H1 (cell line): ENCODE results near the gene DVL3. TPM values are rescaled to one million over a fixed set of nuclear protein-coding genes. Genes with fewer than 3 reads are reported as not detected.

Experiments
- BRCA1 ChIP-seq: IDR thresholded peaks from 2 replicates; pipeline ENCODE4 v1.6.1; 2012; ENCODE audit warnings: low read depth, low read length, improper control_type of control experiment
- CBX5 ChIP-seq: fragments of 300-800, 300-1000 bp; sonication (generic); IDR thresholded peaks from 2 replicates; pipeline ENCODE4 v1.7.1; 2016; ENCODE audit warnings: antibody characterized with exemption, low read length, low read depth
- CHD2 ChIP-seq: IDR thresholded peaks from 2 replicates; pipeline ENCODE4 v1.6.1; 2012; ENCODE audit warnings: low read length, improper control_type of control experiment
- CHD7 ChIP-seq: fragments of 300-600 bp; sonication (generic); IDR thresholded peaks from 2 replicates; pipeline ENCODE4 v1.7.1; 2012; ENCODE audit warnings: low read length, moderate library complexity, mild to moderate bottlenecking, inconsistent platforms; ENCODE audit not compliant: insufficient replicate concordance
- CTBP2 ChIP-seq: IDR thresholded peaks from 2 replicates; pipeline ENCODE4 v1.7.0; 2011; ENCODE audit warnings: borderline replicate concordance, mild to moderate bottlenecking, moderate library complexity, mixed read lengths, low read length; ENCODE audit not compliant: insufficient read depth, insufficient read length
- JUN ChIP-seq: IDR thresholded peaks from 2 replicates; pipeline ENCODE4 v1.6.1; 2011; ENCODE audit warnings: low read depth, mild to moderate bottlenecking, improper control_type of control experiment, low read length
- KDM4A ChIP-seq: IDR thresholded peaks from one replicate; pipeline ENCODE4 v1.7.1; 2012; ENCODE audit warnings: low read depth, mild to moderate bottlenecking, moderate library complexity, low read length, inconsistent platforms; ENCODE audit not compliant: severe bottlenecking
- RNF2 ChIP-seq: fragments of 200-900, 300-1000 bp; sonication (generic); IDR thresholded peaks from 2 replicates; pipeline ENCODE4 v1.7.1; 2016; ENCODE audit warnings: borderline replicate concordance, low read depth, mild to moderate bottlenecking, antibody characterized with exemption, low read length; ENCODE audit not compliant: poor library complexity, severe bottlenecking; ENCODE audit errors: missing control alignments
- SAP30 ChIP-seq: fragments of 300-600 bp; sonication (generic); IDR thresholded peaks from 2 replicates; pipeline ENCODE4 v1.7.1; 2012; ENCODE audit warnings: low read length, moderate library complexity, mild to moderate bottlenecking, inconsistent platforms; ENCODE audit not compliant: insufficient read depth, insufficient replicate concordance
- SIX5 ChIP-seq: IDR thresholded peaks from 2 replicates; pipeline ENCODE4 v1.6.1; 2011; ENCODE audit warnings: mild to moderate bottlenecking, low read depth, low read length
- TAF1 ChIP-seq: IDR thresholded peaks from 2 replicates; pipeline ENCODE4 v1.6.1; 2011; ENCODE audit warnings: mild to moderate bottlenecking, low read depth, low read length
- polyA plus RNA-seq, 7 experiments: library from polyadenylated mRNA; depleted of rRNA in 3 of 7; stranded (reverse) in 5 of 7; unstranded in 2 of 7; fragments of >200 nt in 5 of 7; fragments of 200-250 nt in 2 of 7; gene quantifications; 1 replicate in 5 of 7; 2 replicates in 1 of 7; 4 replicates in 1 of 7; pipeline versions ENCODE4 v1.2.1 to v1.2.3, GENCODE V29; 2011 to 2013; ENCODE audit warnings: missing spikeins in 2 of 7, mixed read lengths in 2 of 7
- total RNA-seq: library from RNA; stranded (reverse); fragmentation: NEBNext Ultra II Directional; extraction: Animal tissue kit (Norgen Biotek cat#: 25700); gene quantifications from 2 replicates; pipeline ENCODE4 v1.2.1, GENCODE V29; 2021
- TF ChIP-seq, protein P1 (sequence below): IDR thresholded peaks from 2 replicates; pipeline ENCODE4 v1.6.1; 2012; ENCODE audit warnings: inconsistent platforms

The DVL3 gene
- total and polyA plus RNA-seq, 2 of the 8 experiments (the other 6 are each of a cell fraction or from before 2014, with no cell fraction given) = 38.5 to 66.6 TPM

GRCh38 chr3:184174284-184174645 lies 19.1 kb downstream of the DVL3 start (continued):
- no peak for TF ChIP-seq CHD7
- TF ChIP-seq CTBP2 = no peak
- no peak for TF ChIP-seq CHD2
- TF ChIP-seq BRCA1 = no peak
- TF ChIP-seq TAF1 = no peak
- no peak for TF ChIP-seq CBX5
- TF ChIP-seq SIX5 = no peak
- TF ChIP-seq JUN = no peak
- TF ChIP-seq SAP30 = no peak
- TF ChIP-seq, protein P1, sequence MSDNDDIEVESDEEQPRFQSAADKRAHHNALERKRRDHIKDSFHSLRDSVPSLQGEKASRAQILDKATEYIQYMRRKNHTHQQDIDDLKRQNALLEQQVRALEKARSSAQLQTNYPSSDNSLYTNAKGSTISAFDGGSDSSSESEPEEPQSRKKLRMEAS = no peak
- TF ChIP-seq RNF2 = no peak
- TF ChIP-seq KDM4A = no peak
